HG02678 (cell line): ENCODE data around the gene HK3.

ENCODE experiments used
- ATAC-seq: cut with Tn5 transposase; IDR thresholded peaks from one replicate; pipeline ENCODE4 v1.9.1; 2021; ENCODE audit warnings: mild to moderate bottlenecking, moderate library complexity; ENCODE audit not compliant: unreplicated experiment

Gene HK3

GRCh38 chr5:176899296-176899891 is at the start of gene HK3:
Gene HK3 (minus strand): TSS chr5:176899346. CDS start chr5:176896159, 3,187 bp downstream.
- ATAC-seq = no peak

DNA sequence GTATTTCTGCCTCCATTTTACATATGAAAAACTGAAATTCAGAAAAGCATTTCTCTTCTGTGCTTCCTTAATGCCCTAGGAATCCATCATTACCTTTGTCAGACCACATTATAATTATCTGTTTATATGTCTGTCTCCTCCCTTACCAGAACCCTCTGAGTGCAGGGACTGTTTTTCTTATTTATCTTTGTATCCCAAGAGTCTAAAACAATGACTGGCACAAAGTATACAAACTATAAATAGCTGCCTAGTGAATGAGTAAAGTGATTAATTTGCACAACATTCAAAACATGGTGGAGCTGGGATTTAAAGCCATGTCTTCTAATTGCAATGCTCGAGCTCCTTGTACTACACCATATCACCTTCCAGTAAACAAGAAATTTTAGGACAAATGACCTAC is 49.3 kb upstream of the HK3 start:
- no peak for ATAC-seq

DNA sequence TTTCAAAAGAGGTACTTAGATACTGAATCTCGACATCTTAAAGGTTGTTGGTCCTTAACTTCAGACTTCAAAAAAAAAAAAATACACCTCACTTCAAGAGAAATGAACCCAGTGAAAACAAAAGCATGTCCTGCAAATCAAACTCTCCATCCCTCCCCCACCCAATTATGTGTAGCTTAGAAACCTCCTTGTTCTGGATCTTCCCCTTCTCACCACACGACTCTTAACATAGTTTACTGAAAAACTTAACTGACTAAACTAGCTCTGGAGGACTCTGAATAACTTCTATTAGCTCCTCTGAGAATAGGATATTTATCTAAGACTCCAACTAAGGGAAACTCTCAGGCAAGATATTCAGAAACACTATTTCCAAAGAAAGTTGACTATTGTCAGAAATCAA is 48.7 kb upstream of the HK3 start:
- ATAC-seq = no peak

GRCh38 chr5:176944268-176944667 is 45.1 kb upstream of the HK3 start:
- no peak for ATAC-seq

GRCh38 chr5:176943816-176944215 is 44.7 kb upstream of the HK3 start:
- ATAC-seq = no peak

- ATAC-seq = no peak
Measured at GRCh38 chr5:176941951-176942350, 42.8 kb upstream of the HK3 start.

DNA sequence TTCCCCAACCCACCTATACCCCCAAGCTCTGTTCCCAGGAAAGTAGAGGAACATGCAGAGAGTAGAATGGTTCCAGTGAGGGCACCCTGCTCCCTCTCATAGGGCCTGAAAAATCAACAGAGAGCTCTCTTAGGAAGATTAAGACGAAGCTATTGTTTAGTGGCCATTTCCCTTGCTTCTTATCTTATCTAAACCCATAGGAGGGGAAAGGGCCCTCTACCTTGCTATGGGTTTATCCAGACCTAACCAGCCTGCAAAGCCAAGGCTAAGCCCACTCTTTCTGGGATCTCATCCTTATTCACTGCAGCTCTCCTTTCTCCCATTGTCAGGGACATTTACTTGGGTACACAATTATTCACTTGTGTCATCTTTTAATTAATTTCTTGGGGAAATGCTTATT is 39.3 kb upstream of the HK3 start:
- no peak for ATAC-seq

GRCh38 chr5:176935017-176935416 is 35.9 kb upstream of the HK3 start:
- ATAC-seq = no peak

- no peak for ATAC-seq
Measured at GRCh38 chr5:176934309-176934930, 35.3 kb upstream of the HK3 start.

- ATAC-seq = no peak
Measured at GRCh38 chr5:176929654-176930053, 30.5 kb upstream of the HK3 start.

GRCh38 chr5:176927562-176927961 is 28.4 kb upstream of the HK3 start:
- no peak for ATAC-seq

- ATAC-seq = no peak
Measured at GRCh38 chr5:176922817-176923216, 23.7 kb upstream of the HK3 start.

- ATAC-seq = no peak
Measured at GRCh38 chr5:176921714-176922113, 22.6 kb upstream of the HK3 start.

DNA sequence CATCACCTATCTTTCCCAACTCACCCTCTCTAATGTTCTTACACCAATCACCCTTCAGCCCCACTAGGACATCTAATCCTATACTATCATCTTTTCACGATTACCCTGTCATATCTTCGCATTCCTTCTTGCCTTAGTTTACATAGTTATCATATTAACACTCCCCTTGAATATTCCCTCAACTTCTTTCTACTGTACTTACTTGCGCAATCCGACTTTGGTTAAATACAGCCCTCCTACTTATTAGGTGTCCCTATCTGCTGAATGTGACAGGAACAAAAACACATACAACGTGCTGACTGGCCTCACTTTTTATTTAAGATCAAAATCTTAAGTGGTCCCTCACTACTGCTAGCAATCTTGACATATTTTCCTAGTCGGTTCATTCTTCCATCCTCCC is 19.5 kb upstream of the HK3 start:
- no peak for ATAC-seq

- ATAC-seq = no peak
Measured at GRCh38 chr5:176916337-176916736, 17.2 kb upstream of the HK3 start.

DNA sequence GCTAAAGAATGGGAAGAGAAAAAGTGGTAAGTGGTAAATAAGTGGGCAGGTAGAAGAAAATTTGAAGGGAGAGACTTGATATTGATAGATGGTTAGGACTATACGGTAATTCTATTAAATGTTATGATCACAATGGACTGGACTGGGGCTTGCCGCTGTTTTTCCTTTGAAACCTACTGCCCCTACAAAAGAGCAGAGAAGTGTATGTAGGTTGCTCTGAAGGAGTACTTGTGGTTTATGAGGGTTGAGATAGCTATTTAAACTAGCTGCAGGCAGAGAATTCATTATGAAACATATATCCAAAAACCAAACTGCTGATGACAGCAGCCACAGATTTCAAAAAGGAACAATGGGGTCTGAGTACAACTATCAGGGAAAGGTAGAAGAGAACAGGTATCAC is 16.8 kb upstream of the HK3 start:
- ATAC-seq = no peak

DNA sequence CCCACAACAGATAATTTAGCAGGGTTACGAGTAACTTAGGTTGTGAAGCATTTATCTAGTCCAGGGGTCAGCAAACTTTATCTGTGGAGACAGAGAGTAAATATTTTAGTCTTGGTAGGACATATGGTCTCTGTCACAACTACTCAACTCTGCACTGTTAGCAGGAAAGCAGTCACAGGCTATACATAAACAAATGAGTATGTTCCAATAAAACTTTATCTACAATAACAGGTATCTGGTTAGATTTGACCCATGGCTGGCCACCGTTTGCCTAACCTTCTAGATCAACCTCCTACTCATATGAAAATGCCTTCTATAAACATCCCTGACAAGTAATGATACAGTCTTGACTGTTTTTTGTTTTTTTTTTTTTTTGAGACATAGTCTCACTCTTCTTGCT is 13.0 kb upstream of the HK3 start:
- no peak for ATAC-seq

- no peak for ATAC-seq
Measured at GRCh38 chr5:176908675-176909368, 9.7 kb upstream of the HK3 start.

DNA sequence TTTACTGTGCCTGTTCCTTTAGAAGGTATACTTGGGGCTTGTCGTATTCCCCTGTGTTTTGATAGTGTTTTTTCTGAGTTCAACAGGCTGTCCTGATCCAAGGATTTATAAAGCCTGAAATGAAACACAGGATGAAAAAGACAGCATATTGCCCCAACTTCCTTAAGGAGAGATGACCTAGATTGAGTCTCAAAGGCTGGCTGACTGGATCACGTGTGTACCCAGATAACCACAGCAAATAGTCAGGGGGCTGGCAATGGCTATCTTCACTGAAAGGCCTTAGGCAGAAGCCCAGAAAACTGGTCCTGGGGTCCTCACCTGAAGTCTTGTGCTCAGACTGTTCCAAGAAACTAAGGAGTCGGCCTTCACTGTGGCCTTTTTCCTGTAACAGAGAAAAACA is 7.7 kb upstream of the HK3 start:
- no peak for ATAC-seq

GRCh38 chr5:176906126-176906525 is 7.0 kb upstream of the HK3 start:
- no peak for ATAC-seq

GRCh38 chr5:176904276-176904675 is 5.1 kb upstream of the HK3 start:
- ATAC-seq = no peak

DNA sequence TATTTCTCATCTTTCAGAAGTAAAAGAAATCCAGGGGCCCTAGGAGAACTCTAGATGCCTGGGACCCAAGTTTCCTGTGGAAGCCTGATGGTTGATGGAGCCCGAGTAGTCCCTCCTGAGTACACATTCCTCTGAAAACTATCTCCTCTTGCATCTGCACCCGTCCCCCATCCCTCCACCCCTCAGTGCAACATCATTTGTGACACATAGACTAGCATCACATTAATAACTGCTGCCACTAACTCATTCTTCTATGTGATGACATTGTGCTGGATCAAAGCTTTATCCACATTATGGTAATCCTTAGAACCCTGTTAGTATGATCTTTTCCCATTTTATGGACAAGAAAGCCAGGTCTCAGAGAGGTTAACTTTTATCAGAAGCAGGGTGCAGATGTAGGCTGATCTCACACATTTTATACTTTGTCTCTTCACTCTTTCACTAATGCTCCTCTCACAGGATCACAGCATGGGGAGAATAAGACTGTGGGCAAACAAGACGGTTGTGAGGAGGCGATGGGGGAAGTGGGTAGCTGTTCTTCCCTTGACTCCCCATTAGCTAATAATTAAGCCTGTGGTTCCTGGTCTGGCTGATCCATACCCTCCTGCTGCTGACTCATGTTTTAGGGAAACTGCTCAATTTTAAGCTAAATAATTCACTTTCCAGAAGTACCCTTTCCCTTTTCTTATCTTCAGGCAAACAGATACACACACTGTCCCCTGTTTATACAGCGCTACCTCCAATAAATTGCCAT is 3.9 kb upstream of the HK3 start:
- no peak for ATAC-seq
